Activated naive CD4-positive, alpha-beta T cell treated with anti-CD3 and anti-CD28 coated beads, Interleukin-2, amount 50 U/mL, for 24 hours (primary cell): ENCODE measurements around the gene ESYT2.

Experiments used
- H3K27ac Mint-ChIP-seq: one replicate; pipeline ENCODE4 v1.8.0; 2021; ENCODE audit warnings: mild to moderate bottlenecking, mixed read lengths
- H3K27me3 Mint-ChIP-seq: one replicate; pipeline ENCODE4 v1.8.0; 2021; ENCODE audit warnings: mixed read lengths
- H3K36me3 Mint-ChIP-seq: one replicate; pipeline ENCODE4 v1.8.0; 2021; ENCODE audit warnings: mixed read lengths
- H3K4me1 Mint-ChIP-seq: one replicate; pipeline ENCODE4 v1.8.0; 2021; ENCODE audit warnings: mixed read lengths
- H3K4me3 Mint-ChIP-seq: one replicate; pipeline ENCODE4 v1.8.0; 2021; ENCODE audit warnings: mild to moderate bottlenecking, mixed read lengths
- H3K9me3 Mint-ChIP-seq: one replicate; pipeline ENCODE4 v1.8.0; 2021; ENCODE audit warnings: mixed read lengths

The ESYT2 gene

DNA sequence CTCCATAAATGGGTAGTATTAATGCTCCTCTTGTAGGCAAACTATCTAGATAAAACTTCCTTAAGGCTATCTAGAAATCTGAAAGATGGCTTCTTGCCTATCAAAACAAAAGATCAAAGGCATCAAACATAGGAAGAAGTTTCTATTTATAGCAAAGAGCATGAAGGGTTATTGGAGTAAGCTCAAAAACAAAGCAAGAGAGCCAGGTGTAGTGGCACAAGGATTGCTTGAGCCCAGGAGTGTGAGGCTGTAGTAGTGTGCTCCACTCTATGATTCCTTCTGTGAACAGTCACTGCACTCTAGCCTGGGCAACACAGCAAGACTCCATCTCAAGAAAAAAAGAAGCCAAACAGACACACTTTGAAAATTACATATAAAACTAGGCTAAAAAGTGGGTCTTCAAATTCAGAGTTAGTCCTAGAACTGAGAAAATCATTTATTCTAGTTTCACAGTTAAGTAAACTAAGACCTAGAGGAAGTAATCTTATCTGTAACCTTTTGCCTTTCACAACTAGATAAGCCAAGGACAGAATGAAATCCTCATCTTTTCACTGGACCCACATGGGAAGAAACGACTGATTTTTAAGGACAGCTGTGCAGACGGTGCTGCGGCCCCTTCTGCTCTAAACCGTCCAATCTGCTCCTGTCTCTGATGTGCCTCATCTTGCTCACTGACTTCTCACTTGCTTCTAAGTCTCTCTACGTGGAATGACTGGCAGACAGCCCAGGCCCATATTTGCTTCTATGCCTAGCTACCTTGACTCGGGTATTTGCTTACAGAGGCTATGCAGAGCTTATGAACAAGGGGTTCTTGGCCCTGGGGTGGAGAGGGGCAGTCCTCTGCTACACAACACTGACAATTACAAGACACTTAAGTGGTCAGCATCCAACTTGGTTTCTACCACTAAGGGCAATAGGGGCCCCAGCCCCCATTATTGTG, 50.0 kb downstream of the ESYT2 start:
- H3K4me3 Mint-ChIP-seq: peak overlapping the region; percentile 56
- H3K4me1 Mint-ChIP-seq: no peaks in the 10 kb centered on the region
- H3K27me3 Mint-ChIP-seq: no peaks in the 10 kb centered on the region
- no peak overlapping the region for H3K27ac Mint-ChIP-seq
- H3K36me3 Mint-ChIP-seq: peaks cover 9% of the 10 kb centered on the region
- no peaks in the 10 kb centered on the region for H3K9me3 Mint-ChIP-seq

DNA sequence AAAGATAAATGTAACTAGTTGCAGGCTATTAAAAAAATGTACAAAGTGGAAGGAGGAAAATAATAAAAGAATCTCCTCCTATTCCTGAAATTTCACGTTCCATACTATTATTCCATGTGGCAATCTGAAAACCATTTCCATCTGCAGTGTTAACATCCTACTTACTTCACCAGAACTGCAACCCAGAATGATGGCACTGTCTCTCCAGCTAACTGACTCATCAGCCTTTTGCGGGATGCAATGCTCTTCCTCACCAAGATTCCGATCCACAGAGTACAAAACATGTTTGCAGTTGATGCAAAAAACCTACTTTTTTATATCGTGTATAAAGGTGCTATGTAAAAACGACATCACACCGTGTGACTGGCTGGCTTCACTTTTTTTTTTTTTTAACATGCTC, 50.8 kb downstream of the ESYT2 start:
- Mint-ChIP-seq H3K36me3 (peaks cover 11% of the 10 kb centered on the region), H3K27me3 (no peaks in the 10 kb centered on the region), H3K27ac (no peak overlapping the region)

DNA sequence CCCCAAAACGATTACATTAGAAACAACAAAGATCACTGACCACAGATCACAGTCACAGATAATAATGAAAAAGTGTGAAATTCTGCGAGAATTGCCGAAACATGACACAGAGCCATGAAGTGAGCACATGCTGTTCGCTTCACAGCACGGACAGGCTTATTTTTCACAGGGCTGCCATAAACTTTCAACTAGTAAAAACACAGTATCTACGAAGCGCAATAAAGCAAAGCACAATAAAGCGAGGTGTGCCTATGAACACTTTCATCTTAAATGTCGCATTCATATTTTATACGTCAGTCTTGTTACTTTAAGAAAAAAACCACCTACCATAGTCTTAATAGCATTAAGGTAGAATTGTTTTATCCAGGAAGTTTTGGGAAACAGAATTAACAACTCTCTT, 51.5 kb downstream of the ESYT2 start:
- no peak overlapping the region for H3K4me3 Mint-ChIP-seq
- H3K36me3 Mint-ChIP-seq: peaks cover 14% of the 10 kb centered on the region
- no peaks in the 10 kb centered on the region for H3K27me3 Mint-ChIP-seq

More for the DNA sequence above, 50.8 kb downstream of the ESYT2 start:
- Mint-ChIP-seq H3K4me3 (peak overlapping the region; percentile 56), H3K4me1 (no peaks in the 10 kb centered on the region), H3K9me3 (no peaks in the 10 kb centered on the region)

DNA sequence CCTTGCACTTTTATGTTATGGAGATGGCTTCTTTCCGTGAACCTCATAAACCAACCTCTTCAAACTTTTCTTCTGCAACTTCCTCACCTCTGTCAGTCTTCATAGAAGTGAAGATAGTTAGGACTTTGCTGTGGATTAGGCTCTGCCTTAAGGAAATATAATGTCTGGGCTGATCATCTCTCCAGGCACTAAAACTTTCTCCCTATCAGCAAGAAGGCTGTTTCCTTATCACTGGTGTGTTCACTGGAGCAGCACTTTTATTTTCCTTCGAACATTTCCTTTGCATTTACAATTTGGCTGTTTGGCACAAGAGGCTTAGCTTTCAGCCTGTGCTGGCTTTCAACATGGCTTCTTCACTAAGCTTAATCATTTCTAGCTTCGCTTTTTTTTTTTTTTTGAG, 52.8 kb downstream of the ESYT2 start:
- no peaks in the 10 kb centered on the region for H3K27me3 Mint-ChIP-seq
- H3K9me3 Mint-ChIP-seq: no peaks in the 10 kb centered on the region
- no peak overlapping the region for H3K4me3 Mint-ChIP-seq
- H3K36me3 Mint-ChIP-seq: peaks cover 14% of the 10 kb centered on the region
- H3K27ac Mint-ChIP-seq: no peak overlapping the region
- H3K4me1 Mint-ChIP-seq: no peaks in the 10 kb centered on the region

More for the DNA sequence above, 51.5 kb downstream of the ESYT2 start:
- H3K4me1 Mint-ChIP-seq: no peaks in the 10 kb centered on the region
- H3K27ac Mint-ChIP-seq: peak overlapping the region; percentile 87
- H3K9me3 Mint-ChIP-seq: no peaks in the 10 kb centered on the region

DNA sequence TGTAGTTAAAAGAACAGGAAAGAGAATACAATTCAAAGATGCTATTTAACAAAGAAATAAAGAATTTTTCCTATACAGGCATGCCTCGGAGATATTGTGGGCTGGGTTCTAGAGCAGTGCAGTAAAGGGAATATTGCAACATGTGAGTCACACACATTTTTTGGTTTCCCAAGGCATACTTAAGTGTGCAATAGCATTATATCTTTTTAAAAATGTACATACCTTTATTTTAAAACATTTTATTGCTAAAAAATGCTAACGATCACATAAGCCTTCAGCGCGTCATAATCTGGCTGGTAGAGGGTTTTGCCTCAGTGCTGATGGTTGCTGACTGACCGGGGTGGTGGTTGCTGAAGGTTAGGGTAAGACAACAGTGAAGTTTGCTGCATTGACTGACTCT, 54.4 kb downstream of the ESYT2 start:
- Mint-ChIP-seq H3K4me1 (no peaks in the 10 kb centered on the region), H3K9me3 (no peaks in the 10 kb centered on the region), H3K27me3 (no peaks in the 10 kb centered on the region), H3K27ac (no peak overlapping the region), H3K4me3 (no peak overlapping the region), H3K36me3 (peaks cover 14% of the 10 kb centered on the region)

DNA sequence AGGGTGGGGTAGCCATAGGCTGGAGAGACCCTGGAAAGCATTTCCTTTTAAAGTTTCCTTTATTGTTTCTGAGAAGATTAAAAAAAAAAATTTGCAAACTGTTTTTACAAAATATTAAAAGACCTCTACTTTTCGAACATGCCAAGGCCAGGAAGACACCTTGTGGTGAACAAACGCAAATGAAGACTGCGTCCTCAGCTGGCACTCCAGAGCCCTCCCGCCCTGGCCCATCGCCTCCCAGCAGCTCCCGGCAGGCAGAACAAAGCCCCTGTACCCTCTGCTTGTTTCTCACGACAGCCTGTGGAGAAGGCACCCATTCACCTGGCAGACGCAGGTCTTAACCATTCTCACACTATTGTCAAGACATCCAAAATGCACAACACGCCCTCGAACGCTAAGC, 56.4 kb downstream of the ESYT2 start:
- no peak overlapping the region for H3K4me3 Mint-ChIP-seq
- peaks cover 14% of the 10 kb centered on the region for H3K36me3 Mint-ChIP-seq
- H3K27ac Mint-ChIP-seq: peak overlapping the region; percentile 68
- no peaks in the 10 kb centered on the region for H3K27me3 Mint-ChIP-seq
- H3K9me3 Mint-ChIP-seq: no peaks in the 10 kb centered on the region
- H3K4me1 Mint-ChIP-seq: peaks cover 4% of the 10 kb centered on the region

DNA sequence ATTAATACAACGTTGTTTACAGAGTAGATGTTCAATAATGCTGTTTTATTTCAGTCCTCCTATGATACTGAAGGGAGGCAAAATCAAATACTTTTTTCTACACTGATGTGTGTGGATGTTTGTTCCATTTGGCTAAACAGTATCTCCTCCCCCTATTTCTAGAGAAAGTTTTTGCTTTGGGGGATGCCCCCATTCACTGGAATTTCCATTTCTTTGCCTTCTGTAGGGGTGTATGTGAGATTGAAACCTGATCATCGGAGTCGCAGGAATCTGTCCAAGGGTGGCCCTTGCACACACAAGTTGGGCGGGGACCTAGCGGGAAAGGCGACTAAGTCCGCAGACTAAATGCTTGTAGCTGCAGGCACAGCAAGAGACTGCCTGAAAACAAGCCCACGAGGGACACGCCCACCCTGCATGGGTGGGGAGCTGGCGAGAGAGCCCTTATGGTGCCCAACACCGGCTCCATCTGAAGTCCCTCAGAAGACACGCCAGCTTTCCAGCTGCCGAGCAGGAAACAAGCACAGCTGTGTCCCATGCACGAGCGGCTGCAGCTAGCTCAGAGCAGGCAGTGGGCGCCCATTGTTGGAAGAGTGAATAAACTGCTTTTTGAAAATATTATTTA, 58.0 kb downstream of the ESYT2 start:
- no peaks in the 10 kb centered on the region for H3K9me3 Mint-ChIP-seq
- peaks cover 10% of the 10 kb centered on the region for H3K36me3 Mint-ChIP-seq
- H3K4me1 Mint-ChIP-seq: peaks cover 4% of the 10 kb centered on the region
- H3K27ac Mint-ChIP-seq: no peak overlapping the region
- H3K4me3 Mint-ChIP-seq: no peak overlapping the region
- H3K27me3 Mint-ChIP-seq: no peaks in the 10 kb centered on the region

DNA sequence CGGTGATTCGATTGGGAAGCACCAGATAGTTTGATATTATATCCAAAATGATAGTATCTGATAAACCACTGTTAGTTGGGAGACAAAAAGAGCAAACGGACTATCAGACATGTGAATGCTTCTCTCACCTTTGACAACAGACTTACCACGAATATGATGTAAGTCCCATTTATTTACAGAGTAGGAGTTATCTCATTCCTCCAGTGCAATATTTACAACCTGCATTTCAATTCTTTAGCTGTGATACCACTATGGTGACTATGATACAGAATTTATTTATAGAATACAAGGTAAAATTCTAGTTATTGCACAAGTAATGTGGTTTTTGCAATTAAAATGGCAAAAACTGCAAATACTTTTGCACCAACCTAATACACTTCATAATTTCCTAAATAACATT, 61.6 kb downstream of the ESYT2 start:
- H3K27ac Mint-ChIP-seq: no peak overlapping the region
- peaks cover 4% of the 10 kb centered on the region for H3K4me1 Mint-ChIP-seq
- no peaks in the 10 kb centered on the region for H3K9me3 Mint-ChIP-seq
- H3K4me3 Mint-ChIP-seq: no peak overlapping the region
- H3K36me3 Mint-ChIP-seq: peaks cover 2% of the 10 kb centered on the region
- H3K27me3 Mint-ChIP-seq: no peaks in the 10 kb centered on the region

DNA sequence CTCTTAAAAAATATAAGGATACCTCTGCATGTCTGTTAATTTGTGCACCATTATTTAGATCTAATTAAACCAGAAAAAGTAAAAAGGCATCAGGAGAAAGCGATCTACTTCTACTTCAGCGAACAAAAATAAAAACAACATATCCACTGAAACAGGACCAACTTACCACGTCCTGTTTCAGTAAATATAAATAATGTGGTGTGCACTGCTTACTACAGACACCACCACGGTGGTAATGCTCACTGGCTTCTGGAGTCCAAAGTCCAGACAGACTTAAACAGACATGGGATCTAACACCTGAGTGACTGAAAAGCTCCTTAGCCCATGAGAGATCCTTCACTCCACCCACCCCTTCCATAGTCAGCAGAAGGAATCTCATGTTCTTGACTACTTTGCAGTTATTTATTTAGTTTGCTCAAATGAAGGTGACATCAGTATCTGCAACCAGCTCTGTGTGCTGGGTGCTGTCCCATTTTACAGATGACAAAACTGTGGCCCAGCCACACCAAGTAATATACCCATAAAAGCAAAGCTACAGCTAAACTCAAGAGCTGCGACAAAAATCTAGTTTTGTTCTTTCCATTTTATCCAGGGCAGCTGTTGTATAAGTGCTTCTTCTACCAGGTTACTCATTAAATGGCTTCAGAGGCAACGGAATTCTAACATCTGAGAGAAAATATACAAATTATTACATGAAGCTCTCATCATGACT, 62.6 kb downstream of the ESYT2 start:
- Mint-ChIP-seq H3K36me3 (peaks cover 8% of the 10 kb centered on the region), H3K9me3 (no peaks in the 10 kb centered on the region), H3K27ac (peak overlapping the region; percentile 35), H3K4me1 (peaks cover 10% of the 10 kb centered on the region), H3K4me3 (no peak overlapping the region), H3K27me3 (no peaks in the 10 kb centered on the region)

DNA sequence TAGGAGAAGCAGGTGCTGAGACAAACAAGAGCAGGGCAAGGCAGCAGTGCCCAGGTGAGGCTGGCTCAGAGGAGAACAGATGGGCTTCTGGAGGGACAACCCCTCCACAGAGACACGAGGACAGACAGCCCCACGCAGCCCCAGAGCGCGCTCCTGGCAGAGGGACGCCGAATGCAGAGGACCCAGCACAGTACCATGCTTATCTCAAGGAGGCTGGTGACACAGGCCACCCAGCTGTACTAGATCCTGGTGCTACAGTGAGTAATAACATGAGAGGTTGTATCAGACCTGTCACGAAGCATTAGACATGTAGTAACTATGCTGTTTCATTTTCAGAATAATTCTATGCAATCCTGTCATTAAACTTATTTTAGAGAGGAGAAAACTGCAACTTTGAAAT, 64.3 kb downstream of the ESYT2 start:
- Mint-ChIP-seq H3K4me1 (peaks cover 10% of the 10 kb centered on the region), H3K27me3 (no peaks in the 10 kb centered on the region), H3K36me3 (peaks cover 14% of the 10 kb centered on the region)

DNA sequence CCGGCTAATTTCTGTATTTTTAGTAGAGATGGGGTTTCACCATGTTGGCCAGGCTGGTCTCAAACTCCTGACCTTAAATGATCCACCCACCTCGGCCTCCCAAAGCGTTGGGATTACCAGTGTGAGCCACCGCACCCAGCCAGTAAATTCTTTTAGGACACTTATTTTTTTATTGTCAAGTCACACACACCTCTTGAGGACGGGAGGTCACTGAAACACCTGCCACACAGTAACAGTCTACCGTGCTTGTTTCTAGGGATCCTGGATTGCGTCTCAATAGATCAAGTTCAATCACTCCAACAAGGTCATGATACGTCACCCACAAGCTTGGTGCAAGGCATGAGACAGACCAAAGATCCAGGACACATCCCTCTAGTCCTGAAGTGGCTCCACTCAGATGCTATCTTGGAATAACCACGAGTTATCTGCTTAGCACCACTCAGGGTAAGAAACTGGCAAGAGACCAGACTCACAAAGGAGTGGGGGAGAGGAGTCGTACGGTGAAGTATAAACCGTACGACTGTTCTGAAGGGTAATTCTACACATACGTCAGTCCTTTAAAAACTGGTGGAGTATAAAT, 65.8 kb downstream of the ESYT2 start:
- Mint-ChIP-seq H3K36me3 (peaks cover 14% of the 10 kb centered on the region), H3K4me1 (peaks cover 6% of the 10 kb centered on the region), H3K9me3 (no peaks in the 10 kb centered on the region), H3K27ac (no peak overlapping the region), H3K4me3 (no peak overlapping the region), H3K27me3 (no peaks in the 10 kb centered on the region)

More for the DNA sequence above, 64.3 kb downstream of the ESYT2 start:
- Mint-ChIP-seq H3K4me3 (no peak overlapping the region), H3K9me3 (no peaks in the 10 kb centered on the region), H3K27ac (peak overlapping the region; percentile 11)

DNA sequence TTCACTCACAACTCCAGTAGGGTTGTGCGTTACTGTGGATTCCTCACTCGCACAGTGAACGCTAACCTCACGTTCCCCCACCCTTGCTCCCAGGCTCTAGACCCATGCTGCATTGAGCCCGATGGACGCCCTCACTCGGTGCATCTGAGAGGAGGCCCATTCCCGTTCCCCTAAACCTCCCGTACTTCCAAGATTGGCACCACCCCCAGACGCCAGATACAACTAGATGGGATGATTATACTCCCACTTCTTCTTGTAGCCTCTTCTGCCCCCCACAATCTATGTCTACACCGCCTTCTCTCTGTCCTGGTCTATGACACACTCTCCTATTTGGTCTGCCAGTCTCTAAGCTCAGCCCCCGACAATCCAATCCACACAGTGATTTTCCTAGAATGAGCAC, 67.4 kb downstream of the ESYT2 start:
- Mint-ChIP-seq H3K4me1 (peaks cover 6% of the 10 kb centered on the region), H3K4me3 (no peak overlapping the region), H3K27me3 (no peaks in the 10 kb centered on the region), H3K36me3 (peaks cover 19% of the 10 kb centered on the region), H3K27ac (peak overlapping the region; percentile 3), H3K9me3 (no peaks in the 10 kb centered on the region)

DNA sequence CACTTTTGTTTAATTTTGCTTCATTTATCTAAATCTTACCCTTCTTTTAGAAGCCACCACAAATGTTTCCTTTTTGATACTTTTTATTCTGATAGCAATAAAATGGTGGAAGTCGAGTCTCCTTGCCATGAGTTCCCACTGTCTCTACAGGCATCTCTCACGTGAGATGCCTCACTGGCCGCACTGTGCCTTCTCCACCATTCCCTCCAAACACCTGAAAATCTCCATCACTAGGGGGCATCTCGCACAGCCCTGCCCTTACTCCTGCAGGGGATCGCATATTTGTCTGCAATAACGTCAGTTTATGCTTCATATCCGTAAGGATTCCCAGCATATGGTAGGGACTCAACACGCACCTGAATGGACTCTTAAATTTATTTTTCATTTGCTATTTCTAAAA, 68.4 kb downstream of the ESYT2 start:
- Mint-ChIP-seq H3K36me3 (peaks cover 19% of the 10 kb centered on the region), H3K27ac (no peak overlapping the region), H3K9me3 (no peaks in the 10 kb centered on the region), H3K27me3 (no peaks in the 10 kb centered on the region), H3K4me3 (no peak overlapping the region), H3K4me1 (peaks cover 6% of the 10 kb centered on the region)

DNA sequence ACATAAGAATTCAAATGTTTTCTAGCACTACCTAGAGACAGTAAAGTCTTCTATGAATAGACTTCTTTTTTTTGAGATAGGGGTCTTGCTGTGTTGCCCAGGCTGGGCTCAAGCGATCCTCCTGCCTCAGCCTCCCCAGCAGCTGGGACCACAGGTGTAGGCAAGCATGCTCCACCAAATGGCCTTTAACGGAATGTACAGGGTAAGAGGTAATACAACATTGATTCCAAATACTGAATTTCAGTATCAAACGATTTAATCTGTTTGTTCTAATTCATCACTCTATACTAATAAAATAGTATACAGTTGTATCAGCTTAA, 68.9 kb downstream of the ESYT2 start:
- peaks cover 19% of the 10 kb centered on the region for H3K36me3 Mint-ChIP-seq
- H3K4me1 Mint-ChIP-seq: peaks cover 6% of the 10 kb centered on the region

DNA sequence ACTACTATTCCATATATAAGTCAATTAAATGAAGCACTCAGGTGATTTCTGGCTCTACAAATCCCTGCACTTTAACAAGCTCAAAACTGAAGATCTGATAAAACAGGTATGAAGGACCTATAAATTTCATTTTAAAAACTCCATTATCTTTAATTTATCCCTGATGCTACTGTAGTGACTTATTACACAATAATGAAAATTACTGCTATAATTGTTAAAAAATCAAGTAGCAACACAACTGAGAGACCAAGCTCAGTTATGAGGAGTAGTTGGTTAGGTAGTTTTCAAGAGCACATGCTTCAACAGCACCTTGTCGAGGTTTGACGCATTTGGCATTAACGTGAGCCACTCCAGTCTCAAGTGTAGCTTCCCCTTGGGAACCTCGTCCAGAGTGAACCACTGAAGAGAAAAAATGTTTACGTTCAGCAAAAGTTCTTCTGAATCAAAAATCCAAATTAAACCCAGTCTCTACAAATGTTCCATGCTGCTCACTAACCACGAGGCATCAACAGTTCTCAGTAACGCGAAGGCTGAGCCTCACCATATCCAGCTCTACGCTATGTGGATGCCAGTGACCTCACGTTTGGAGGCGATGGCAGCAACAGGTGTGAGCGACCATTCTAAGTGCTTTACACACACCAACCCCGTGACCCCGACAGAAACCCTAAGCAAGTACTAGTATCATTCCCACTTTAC, 69.4 kb downstream of the ESYT2 start:
- Mint-ChIP-seq H3K9me3 (no peaks in the 10 kb centered on the region), H3K36me3 (peaks cover 21% of the 10 kb centered on the region), H3K27ac (no peak overlapping the region), H3K27me3 (no peaks in the 10 kb centered on the region), H3K4me1 (peaks cover 6% of the 10 kb centered on the region), H3K4me3 (no peak overlapping the region)

More for the DNA sequence above, 68.9 kb downstream of the ESYT2 start:
- H3K9me3 Mint-ChIP-seq: no peaks in the 10 kb centered on the region
- no peak overlapping the region for H3K27ac Mint-ChIP-seq
- no peak overlapping the region for H3K4me3 Mint-ChIP-seq
- no peaks in the 10 kb centered on the region for H3K27me3 Mint-ChIP-seq
